Right lobe of liver (tissue), 6 donors: Measurements from ENCODE around the gene CASP1. TPM values are rescaled to one million over a fixed set of nuclear protein-coding genes. Genes with fewer than 3 reads are reported as not detected.

Source experiments
- ATAC-seq, 4 donors: fragments of 200-7000 bp; cut with Tn5 transposase; one replicate each; pipeline ENCODE4 v1.9.1; 2020; ENCODE audit warnings: mild to moderate bottlenecking in 4 of 4, moderate library complexity in 4 of 4
- DNase-seq, 3 donors: peaks; one replicate each; pipeline ENCODE4 v3.0.0-alpha.2; 2020
- H3K27ac ChIP-seq, 3 donors: fragments of 200-600 bp; one replicate each; pipeline ENCODE4 v1.8.0; 2022
- H3K27me3 ChIP-seq, 2 donors: fragments of 200-600 bp; one replicate each; pipeline ENCODE4 v1.8.0; 2022
- H3K36me3 ChIP-seq, 4 donors: fragments of 200-600 bp; sonication (generic) in 1 of 4; one replicate each; pipeline versions ENCODE4 v1.5.1 to v1.8.0; 2017 to 2022; ENCODE audit warnings: control low read depth in 1 of 4
- H3K4me1 ChIP-seq, 4 donors: fragments of 200-600 bp; sonication (generic) in 1 of 4; one replicate each; pipeline versions ENCODE4 v1.5.1 to v1.8.0; 2017 to 2022; ENCODE audit warnings: control low read depth in 1 of 4
- H3K4me3 ChIP-seq, 3 donors: fragments of 200-600 bp; one replicate each; pipeline ENCODE4 v1.8.0; 2022
- H3K9me3 ChIP-seq, 4 donors: fragments of 200-600 bp; sonication (generic) in 1 of 4; one replicate each; pipeline versions ENCODE4 v1.5.1 to v1.8.0; 2017 to 2022; ENCODE audit warnings: control low read depth in 1 of 4
- CTCF ChIP-seq, 4 donors: fragments of 200-600 bp in 3 of 4; fragments of 450-650 bp in 1 of 4; IDR thresholded peaks; one replicate each; pipeline versions ENCODE4 v1.5.1 to v1.8.0; 2016 to 2022; ENCODE audit warnings: antibody characterized with exemption in 4 of 4, mild to moderate bottlenecking in 2 of 4
- POLR2A ChIP-seq: fragments of 450-650 bp; IDR thresholded peaks from one replicate; pipeline ENCODE4 v1.6.1; 2017; ENCODE audit warnings: antibody characterized with exemption, mild to moderate bottlenecking
- WGBS: methylation state at CpG from one replicate; pipeline ENCODE4 v1.1.6; 2018; ENCODE audit warnings: low coverage, low lambda C conversion rate; ENCODE audit not compliant: insufficient coverage; ENCODE audit errors: missing lambda C conversion rate; 5-methylcytosine and 5-hydroxymethylcytosine counted together
- intact Hi-C, 2 donors: fragments of 100-400 bp; cut with DNase I; formaldehyde crosslinking; loops; one replicate each; pipeline versions ENCODE4 v1.11.2 to v1.14.1; 2022
- total RNA-seq, 6 experiments: library from RNA; depleted of rRNA in 2 of 6; stranded (reverse); fragments of >200 nt in 2 of 6; fragmentation: NEBNext Ultra II Directional in 3 of 6; extraction: Animal tissue kit (Norgen Biotek cat#: 25700) in 3 of 6; gene quantifications; one replicate each; pipeline versions ENCODE4 v1.1.0 to v1.2.4, GENCODE V29; 2016 to 2023
- donor health status: DM: no; HTN: yes; CAD: no.
- donor health status: DM: no; HTN: no; CAD: no.
- donor health status: DM: no; HTN: no; CAD: no.
- donor health status: DM: no; HTN: yes; CAD: no.
- donor health status: DM: no; HTN: yes; CAD: no.

Gene CASP1
- total RNA-seq, 6 experiments from 2014 or later, result 3.7 to 19.2 (median 6.5) TPM

DNA sequence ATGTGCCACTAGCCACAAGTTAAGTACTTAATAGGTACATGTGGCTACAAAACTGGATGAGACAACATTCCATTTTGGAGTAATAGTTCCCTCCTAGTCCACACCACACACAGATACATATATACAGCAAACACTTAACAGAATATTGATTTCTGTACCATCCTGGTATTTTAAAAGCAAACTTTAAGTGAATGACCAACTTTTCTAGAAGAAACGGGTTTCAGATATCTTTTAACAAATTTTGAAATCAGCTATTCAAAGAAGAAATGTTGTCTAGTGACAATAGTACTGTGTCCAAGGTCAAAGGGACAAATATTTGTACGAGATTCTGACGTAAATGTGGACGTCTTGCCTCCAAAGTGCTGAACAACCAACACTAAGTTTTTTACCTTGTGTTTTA is 22.5 kb upstream of the CASP1 start:
- no peaks in the 10 kb centered on the region for H3K36me3 ChIP-seq
- ATAC-seq, result no peak
- no peaks in the 10 kb centered on the region for H3K27me3 ChIP-seq
- H3K27ac ChIP-seq, result no peak overlapping the region
- TF ChIP-seq POLR2A (no peak), CTCF (IDR thresholded peaks at IDR 0.05) (no peak)
- DNase-seq, result no peak
- H3K9me3 ChIP-seq, result no peaks in the 10 kb centered on the region
- H3K4me3 ChIP-seq, result no peak overlapping the region
- intact Hi-C loops, result no loop called here
- H3K4me1 ChIP-seq, result no peaks in the 10 kb centered on the region
- 21% methylated on average over 4 of the region's 4 CpGs for WGBS

- TF ChIP-seq CTCF (IDR thresholded peaks at IDR 0.05) (no peak), POLR2A (no peak)
- WGBS, result 71% methylated on average over 1 of the region's 1 CpG
These were observed 21.5 kb upstream of the CASP1 start for GRCh38 chr11:105056446-105056845.

DNA sequence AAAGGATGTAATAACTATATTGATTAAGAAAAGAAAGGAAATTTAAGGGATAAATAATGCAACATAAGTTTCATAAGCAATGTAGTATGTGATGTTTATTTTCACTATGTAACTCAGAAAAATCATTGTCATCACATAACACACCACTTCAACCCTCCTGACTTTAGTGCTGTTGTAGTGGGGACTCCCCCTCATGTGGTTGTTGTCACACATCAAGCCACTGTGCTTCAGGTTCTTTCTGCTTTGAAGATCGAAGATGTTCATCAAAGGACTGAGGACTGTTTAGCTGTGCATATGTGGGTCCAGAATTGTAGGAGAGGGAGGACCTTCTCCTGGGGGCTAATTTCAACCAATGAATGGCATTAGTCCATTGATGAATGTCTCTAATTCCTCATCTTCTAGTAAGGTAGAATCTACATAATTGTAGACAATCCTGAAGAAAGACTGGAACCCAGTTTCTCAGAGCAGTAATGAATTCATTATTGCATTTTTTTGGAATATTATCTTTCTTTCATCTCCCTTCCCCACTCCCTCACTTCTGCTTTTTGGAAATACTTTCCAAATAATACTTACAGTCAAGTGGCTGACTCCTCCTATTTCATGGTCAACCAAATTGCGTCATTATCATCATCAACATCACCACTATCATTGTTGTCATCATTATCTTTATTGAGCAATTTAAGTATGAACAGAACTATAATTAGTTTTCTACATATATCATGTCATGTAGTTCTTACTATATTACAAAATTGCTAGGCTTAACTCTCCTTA is 20.0 kb upstream of the CASP1 start:
- TF ChIP-seq POLR2A, result no peak
- no peak for TF ChIP-seq CTCF (IDR thresholded peaks at IDR 0.05)
- Histone ChIP-seq H3K36me3 (no peaks in the 10 kb centered on the region), H3K4me3 (no peak overlapping the region), H3K9me3 (no peaks in the 10 kb centered on the region), H3K4me1 (no peaks in the 10 kb centered on the region), H3K27me3 (no peaks in the 10 kb centered on the region), H3K27ac (no peak overlapping the region)
- DNase-seq, result no peak
- intact Hi-C loops, result no loop called here
- no peak for ATAC-seq
- 66% methylated on average over 2 of the region's 2 CpGs for WGBS

More at GRCh38 chr11:105056446-105056845, 21.5 kb upstream of the CASP1 start:
- no peak overlapping the region for H3K4me3 ChIP-seq
- intact Hi-C loops, result no loop called here
- H3K36me3 ChIP-seq, result no peaks in the 10 kb centered on the region
- H3K27ac ChIP-seq, result no peak overlapping the region
- H3K4me1 ChIP-seq, result no peaks in the 10 kb centered on the region
- no peak for DNase-seq
- H3K9me3 ChIP-seq, result no peaks in the 10 kb centered on the region
- no peak for ATAC-seq
- H3K27me3 ChIP-seq, result no peaks in the 10 kb centered on the region

DNA sequence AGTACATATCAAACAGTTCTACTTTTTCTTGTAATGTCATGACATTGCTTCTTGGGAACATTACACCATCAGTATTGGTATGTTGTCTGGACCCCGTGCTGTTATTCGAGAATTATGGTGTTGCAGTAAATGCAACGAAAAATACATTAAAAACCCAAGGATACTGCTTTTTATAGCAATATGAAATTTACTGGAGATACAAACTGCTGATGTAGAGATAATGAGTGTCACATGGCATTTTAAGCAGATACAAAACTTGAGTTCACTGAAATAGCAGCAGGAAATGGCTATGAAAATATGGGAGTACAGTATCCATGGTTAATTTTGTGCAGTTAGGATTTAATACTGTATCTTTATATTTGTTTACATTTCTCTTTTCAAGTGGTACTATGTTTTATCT is 17.5 kb upstream of the CASP1 start:
- TF ChIP-seq CTCF (IDR thresholded peaks at IDR 0.05) (no peak), POLR2A (no peak)
- Histone ChIP-seq H3K4me1 (no peaks in the 10 kb centered on the region), H3K9me3 (no peaks in the 10 kb centered on the region), H3K27ac (no peak overlapping the region), H3K4me3 (no peak overlapping the region), H3K27me3 (no peaks in the 10 kb centered on the region), H3K36me3 (no peaks in the 10 kb centered on the region)
- WGBS, result 64% methylated on average over 3 of the region's 3 CpGs
- intact Hi-C loops, result no loop called here
- ATAC-seq (no peak), DNase-seq (no peak)
